Upper lobe of left lung (tissue), 6 donors: ENCODE measurements around the gene CYTIP. TPM values are rescaled to one million over a fixed set of nuclear protein-coding genes. Genes with fewer than 3 reads are reported as not detected.
"Not testable (repeated sequence)": the region's sequence is repeated elsewhere in the genome, so short reads cannot be mapped to it uniquely, and the experiment has no call there.

Experiments
- ATAC-seq, 2 donors: fragments of 200-7000 bp; cut with Tn5 transposase; one replicate each; pipeline ENCODE4 v1.9.1; 2022; ENCODE audit warnings: mild to moderate bottlenecking in 2 of 2, moderate library complexity in 2 of 2; ENCODE audit not compliant: low FRiP score in 2 of 2
- DNase-seq, 2 donors: peaks; one replicate each; pipeline ENCODE4 v3.0.0-alpha.2; 2019 to 2020
- H3K27ac ChIP-seq, 4 donors: fragments of 200-600 bp; sonication (generic); one replicate each; pipeline ENCODE4 v1.5.1; 2016 to 2019
- H3K27me3 ChIP-seq, 4 donors: fragments of 200-600 bp; sonication (generic); one replicate each; pipeline ENCODE4 v1.5.1; 2017 to 2019
- H3K36me3 ChIP-seq, 4 donors: fragments of 200-600 bp; sonication (generic); one replicate each; pipeline ENCODE4 v1.5.1; 2016 to 2019
- H3K4me1 ChIP-seq, 4 donors: fragments of 200-600 bp; sonication (generic); one replicate each; pipeline ENCODE4 v1.5.1; 2018 to 2019
- H3K4me3 ChIP-seq, 4 donors: fragments of 200-600 bp; sonication (generic); one replicate each; pipeline ENCODE4 v1.5.1; 2017 to 2019; ENCODE audit warnings: mild to moderate bottlenecking in 2 of 4, moderate library complexity in 1 of 4
- H3K9me3 ChIP-seq, 4 donors: fragments of 200-600 bp; sonication (generic); one replicate each; pipeline ENCODE4 v1.5.1; 2018 to 2019
- CTCF ChIP-seq, 6 experiments: fragments of 450-650 bp in 4 of 6; fragments of 200-600 bp in 2 of 6; sonication (generic) in 2 of 6; IDR thresholded peaks; one replicate each; pipeline ENCODE4 v1.5.1; 2016 to 2019; ENCODE audit warnings: antibody characterized with exemption in 6 of 6
- EP300 ChIP-seq, 4 donors: sonication (generic); formaldehyde crosslinking; IDR thresholded peaks; one replicate each; pipeline ENCODE4 v1.5.1; 2017; ENCODE audit warnings: antibody characterized with exemption in 4 of 4, control low read depth in 2 of 4
- POLR2A ChIP-seq, 4 donors: fragments of 450-650 bp; IDR thresholded peaks; one replicate each; pipeline ENCODE4 v1.5.1; 2016 to 2017; ENCODE audit warnings: antibody characterized with exemption in 4 of 4, mild to moderate bottlenecking in 2 of 4
- POLR2AphosphoS5 ChIP-seq, 2 donors: sonication (generic); formaldehyde crosslinking; IDR thresholded peaks; one replicate each; pipeline ENCODE4 v1.5.1; 2017; ENCODE audit warnings: antibody characterized with exemption in 2 of 2
- WGBS, 2 donors: methylation state at CpG; one replicate each; pipeline ENCODE4 v1.1.5; 2017 to 2018; 5-methylcytosine and 5-hydroxymethylcytosine counted together
- total RNA-seq, 6 donors: library from RNA; depleted of rRNA in 4 of 6; stranded (reverse); fragments of >200 nt in 4 of 6; gene quantifications; one replicate each; pipeline versions ENCODE4 v1.1.0 to v1.2.1, GENCODE V29; 2016 to 2021
- donor health status: DM: no; HTN: no; CAD: no; lungs with moderate emphysema.
- donor health status: DM: no; HTN: yes; CAD: no; lungs with severe emphysema.

CYTIP gene
- total RNA-seq, 6 donors from 2014 or later: 23.1 to 47.1 (median 28.5) TPM

- 68 to 80% methylated on average over 1 of the region's 1 CpG for WGBS, 2 donors
- TF ChIP-seq POLR2AphosphoS5 (IDR thresholded peaks at IDR 0.05) (no peak), POLR2A (IDR thresholded peaks at IDR 0.05) (no peak), CTCF (IDR thresholded peaks at IDR 0.05) (no peak)
- Histone ChIP-seq H3K4me1 (peaks cover 0 to 7% (median 2%) of the 10 kb centered on the region in 4 donors), H3K36me3 (no peaks in the 10 kb centered on the region), H3K4me3 (no peak overlapping the region), H3K27me3 (no peaks in the 10 kb centered on the region), H3K9me3 (no peaks in the 10 kb centered on the region), H3K27ac (peak overlapping the region; percentile 2 to 44 (median 24))
- ATAC-seq: no peak
- no peak for DNase-seq
These were observed 29.8 kb downstream of the CYTIP start for GRCh38 chr2:157414050-157414449.

GRCh38 chr2:157413326-157414035 is 30.4 kb downstream of the CYTIP start:
- DNase-seq: no peak
- Histone ChIP-seq H3K27me3 (no peaks in the 10 kb centered on the region), H3K4me3 (no peak overlapping the region), H3K9me3 (no peaks in the 10 kb centered on the region), H3K4me1 (peaks cover 0 to 7% (median 2%) of the 10 kb centered on the region in 4 donors), H3K27ac (peak overlapping the region; percentile 22 to 57 (median 34)), H3K36me3 (no peaks in the 10 kb centered on the region)
- WGBS, 2 donors: 38 to 64% methylated on average over 4 of the region's 4 CpGs
- peak; percentile 37 to 40 for ATAC-seq
- TF ChIP-seq POLR2AphosphoS5 (IDR thresholded peaks at IDR 0.05): no peak
- TF ChIP-seq POLR2A (IDR thresholded peaks at IDR 0.05): peak in 1 of 4 donors; percentile 29

- Histone ChIP-seq H3K4me3 (no peak overlapping the region), H3K27me3 (no peaks in the 10 kb centered on the region), H3K9me3 (no peaks in the 10 kb centered on the region), H3K27ac (peak overlapping the region in 2 of 4 donors; percentile 48 to 57), H3K4me1 (no peaks in the 10 kb centered on the region), H3K36me3 (no peaks in the 10 kb centered on the region)
- 97% methylated on average over 3 of the region's 3 CpGs for WGBS, 2 donors
- TF ChIP-seq POLR2A (IDR thresholded peaks at IDR 0.05): no peak
- ATAC-seq (no peak), DNase-seq (no peak)
These were observed 32.1 kb downstream of the CYTIP start for GRCh38 chr2:157411624-157412336.

- H3K9me3 ChIP-seq, H3K36me3 ChIP-seq, H3K27me3 ChIP-seq, H3K4me1 ChIP-seq, H3K4me3 ChIP-seq, ATAC-seq, DNase-seq, H3K27ac ChIP-seq: not testable (repeated sequence)
These were observed 38.5 kb downstream of the CYTIP start for GRCh38 chr2:157405398-157405797.

- peak in 1 of 2 donors; percentile 27 for DNase-seq
- no peaks in the 10 kb centered on the region for H3K36me3 ChIP-seq
- ATAC-seq: peak in 1 of 2 donors; percentile 38
- TF ChIP-seq EP300 (IDR thresholded peaks at IDR 0.05) (no peak), POLR2A (IDR thresholded peaks at IDR 0.05) (peak in 1 of 4 donors; percentile 42), CTCF (IDR thresholded peaks at IDR 0.05) (no peak), POLR2AphosphoS5 (IDR thresholded peaks at IDR 0.05) (peak in 1 of 2 donors; percentile 22)
- no peaks in the 10 kb centered on the region for H3K9me3 ChIP-seq
- no peak overlapping the region for H3K4me3 ChIP-seq
- no peaks in the 10 kb centered on the region for H3K27me3 ChIP-seq
- H3K27ac ChIP-seq: peak overlapping the region in 1 of 4 donors; percentile 54
- no peaks in the 10 kb centered on the region for H3K4me1 ChIP-seq
- WGBS, 2 donors: 68 to 79% methylated on average over 2 of the region's 2 CpGs
These were observed 39.5 kb downstream of the CYTIP start for GRCh38 chr2:157404363-157404762.

- not testable (repeated sequence) for H3K4me1 ChIP-seq, H3K27ac ChIP-seq, DNase-seq, ATAC-seq, H3K4me3 ChIP-seq, H3K36me3 ChIP-seq, H3K9me3 ChIP-seq, H3K27me3 ChIP-seq
- WGBS, 2 donors: 81 to 92% methylated on average over 4 to 15 of the region's 15 CpGs
These were observed 40.9 kb downstream of the CYTIP start for GRCh38 chr2:157402801-157403485.
